Tibial nerve (tissue), 4 donors: ENCODE results near the gene TGFB1I1.
"Not testable (repeated sequence)": the region's sequence is repeated elsewhere in the genome, so short reads cannot be mapped to it uniquely, and the experiment has no call there.

Experiments used
- EP300 ChIP-seq, 2 donors: sonication (generic); formaldehyde crosslinking; IDR thresholded peaks; one replicate each; pipeline ENCODE4 v1.6.1; 2017; ENCODE audit warnings: antibody characterized with exemption in 2 of 2, mild to moderate bottlenecking in 1 of 2
- POLR2A ChIP-seq, 2 donors: fragments of 450-650 bp; IDR thresholded peaks; one replicate each; pipeline ENCODE4 v1.6.1; 2017; ENCODE audit warnings: antibody characterized with exemption in 2 of 2, mild to moderate bottlenecking in 2 of 2, moderate library complexity in 2 of 2
- TF ChIP-seq, protein P1 (sequence below), 5 experiments: fragments of 200-600 bp in 3 of 5; fragments of 450-650 bp in 2 of 5; sonication (generic) in 3 of 5; IDR thresholded peaks; one replicate each; pipeline ENCODE4 v1.5.1; 2016 to 2019; ENCODE audit warnings: antibody characterized with exemption in 5 of 5, mild to moderate bottlenecking in 3 of 5, moderate library complexity in 2 of 5

DNA sequence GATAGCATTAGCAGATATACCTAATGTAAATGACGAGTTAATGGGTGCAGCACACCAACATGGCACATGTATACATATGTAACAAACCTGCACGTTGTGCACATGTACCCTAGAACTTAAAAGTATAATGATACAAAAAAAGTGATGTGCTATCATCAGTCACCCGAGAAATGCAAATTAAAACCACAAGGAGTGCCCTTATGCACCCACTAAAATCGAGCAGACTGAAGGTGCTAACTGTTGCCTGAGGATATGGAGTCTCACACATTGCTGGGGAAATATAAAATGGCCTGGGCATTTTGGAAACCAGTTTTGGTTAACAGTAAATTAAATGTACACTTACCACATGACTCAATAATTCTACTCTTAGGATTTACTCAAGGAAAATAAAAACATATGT is 32.9 kb upstream of the TGFB1I1 start:
- TF ChIP-seq, protein P1, sequence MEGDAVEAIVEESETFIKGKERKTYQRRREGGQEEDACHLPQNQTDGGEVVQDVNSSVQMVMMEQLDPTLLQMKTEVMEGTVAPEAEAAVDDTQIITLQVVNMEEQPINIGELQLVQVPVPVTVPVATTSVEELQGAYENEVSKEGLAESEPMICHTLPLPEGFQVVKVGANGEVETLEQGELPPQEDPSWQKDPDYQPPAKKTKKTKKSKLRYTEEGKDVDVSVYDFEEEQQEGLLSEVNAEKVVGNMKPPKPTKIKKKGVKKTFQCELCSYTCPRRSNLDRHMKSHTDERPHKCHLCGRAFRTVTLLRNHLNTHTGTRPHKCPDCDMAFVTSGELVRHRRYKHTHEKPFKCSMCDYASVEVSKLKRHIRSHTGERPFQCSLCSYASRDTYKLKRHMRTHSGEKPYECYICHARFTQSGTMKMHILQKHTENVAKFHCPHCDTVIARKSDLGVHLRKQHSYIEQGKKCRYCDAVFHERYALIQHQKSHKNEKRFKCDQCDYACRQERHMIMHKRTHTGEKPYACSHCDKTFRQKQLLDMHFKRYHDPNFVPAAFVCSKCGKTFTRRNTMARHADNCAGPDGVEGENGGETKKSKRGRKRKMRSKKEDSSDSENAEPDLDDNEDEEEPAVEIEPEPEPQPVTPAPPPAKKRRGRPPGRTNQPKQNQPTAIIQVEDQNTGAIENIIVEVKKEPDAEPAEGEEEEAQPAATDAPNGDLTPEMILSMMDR (IDR thresholded peaks at IDR 0.05): not testable (repeated sequence)
- not testable (repeated sequence) for TF ChIP-seq EP300, POLR2A (IDR thresholded peaks at IDR 0.05)
